Esophagus squamous epithelium (tissue), 5 donors: ENCODE results near the gene STMN1. TPM values are rescaled to one million over a fixed set of nuclear protein-coding genes. Genes with fewer than 3 reads are reported as not detected.

Experiments used
- DNase-seq: peaks from one replicate; lab custom pipeline; 2025; lab: John Stamatoyannopoulos, UW
- H3K27ac ChIP-seq, 4 donors: fragments of 200-600 bp; sonication (generic); one replicate each; pipeline ENCODE4 v1.5.1; 2016 to 2019; ENCODE audit warnings: mild to moderate bottlenecking in 1 of 4
- H3K27me3 ChIP-seq, 4 donors: fragments of 200-600 bp; sonication (generic); 1 replicate in 3 of 4; 2 replicates in 1 of 4; pipeline versions ENCODE4 v1.5.1 to v1.6.0; 2017 to 2021; ENCODE audit warnings: antibody characterized with exemption in 1 of 4
- H3K36me3 ChIP-seq, 3 donors: fragments of 200-600 bp; sonication (generic); one replicate each; pipeline ENCODE4 v1.5.1; 2016 to 2019
- H3K4me1 ChIP-seq, 3 donors: fragments of 200-600 bp; sonication (generic); one replicate each; pipeline ENCODE4 v1.5.1; 2017 to 2019
- H3K4me3 ChIP-seq, 4 donors: fragments of 200-600 bp; sonication (generic); 1 replicate in 3 of 4; 2 replicates in 1 of 4; pipeline ENCODE4 v1.5.1; 2016 to 2019; ENCODE audit warnings: mild to moderate bottlenecking in 2 of 4, moderate library complexity in 1 of 4
- H3K9me3 ChIP-seq, 3 donors: fragments of 200-600 bp; sonication (generic); one replicate each; pipeline ENCODE4 v1.5.1; 2016 to 2019
- CTCF ChIP-seq, 6 experiments: fragments of 450-650 bp in 4 of 6; fragments of 200-600 bp in 2 of 6; sonication (generic) in 2 of 6; IDR thresholded peaks; one replicate each; pipeline ENCODE4 v1.5.1; 2016 to 2019; ENCODE audit warnings: antibody characterized with exemption in 6 of 6, mild to moderate bottlenecking in 4 of 6, moderate library complexity in 4 of 6
- POLR2A ChIP-seq, 4 donors: fragments of 450-650 bp; IDR thresholded peaks; one replicate each; pipeline ENCODE4 v1.6.1; 2017; ENCODE audit warnings: antibody characterized with exemption in 4 of 4, mild to moderate bottlenecking in 4 of 4, moderate library complexity in 3 of 4
- WGBS, 2 donors: methylation state at CpG; one replicate each; pipeline ENCODE4 v1.1.5; 2018; 5-methylcytosine and 5-hydroxymethylcytosine counted together
- intact Hi-C: fragments of 100-400 bp; cut with DNase I; formaldehyde crosslinking; loops from one replicate; pipeline ENCODE4 v1.15.0; 2022
- total RNA-seq, 4 donors: library from RNA; depleted of rRNA; stranded (reverse); fragments of >200 nt; gene quantifications; one replicate each; pipeline ENCODE4 v1.1.0, GENCODE V29; 2016
- donor health status: DM: yes; HTN: yes; CAD: no.

Gene STMN1
- total RNA-seq, 4 donors from 2014 or later: 29.6 to 65.5 (median 42.7) TPM

GRCh38 chr1:25898223-25899015, 7.8 kb downstream of the STMN1 start:
- Histone ChIP-seq H3K27me3 (no peaks in the 10 kb centered on the region), H3K4me3 (no peak overlapping the region), H3K4me1 (peaks cover 8 to 39% (median 11%) of the 10 kb centered on the region in 3 donors), H3K36me3 (peaks cover 0 to 25% (median 0%) of the 10 kb centered on the region in 3 donors), H3K9me3 (no peaks in the 10 kb centered on the region), H3K27ac (no peak overlapping the region)
- intact Hi-C loops: no loop called here
- no peak for DNase-seq
- 83 to 90% methylated on average over 5 to 9 of the region's 11 CpGs for WGBS, 2 donors
- TF ChIP-seq CTCF (IDR thresholded peaks at IDR 0.05) (no peak), POLR2A (IDR thresholded peaks at IDR 0.05) (no peak)

- TF ChIP-seq POLR2A (IDR thresholded peaks at IDR 0.05): no peak
- no peak for TF ChIP-seq CTCF (IDR thresholded peaks at IDR 0.05)
- Histone ChIP-seq H3K27ac (no peak overlapping the region), H3K36me3 (peaks cover 0 to 25% (median 0%) of the 10 kb centered on the region in 3 donors), H3K9me3 (no peaks in the 10 kb centered on the region), H3K4me1 (peaks cover 10 to 41% (median 12%) of the 10 kb centered on the region in 3 donors), H3K27me3 (no peaks in the 10 kb centered on the region), H3K4me3 (no peak overlapping the region)
- intact Hi-C loops: no loop called here
- DNase-seq: no peak
- WGBS, 2 donors: 83 to 92% methylated on average over 5 of the region's 5 CpGs
Observed at GRCh38 chr1:25897754-25898153, 8.5 kb downstream of the STMN1 start.

- TF ChIP-seq CTCF (IDR thresholded peaks at IDR 0.05) (no peak), POLR2A (IDR thresholded peaks at IDR 0.05) (no peak)
- H3K4me3 ChIP-seq: no peak overlapping the region
- H3K9me3 ChIP-seq: no peaks in the 10 kb centered on the region
- DNase-seq: no peak
- no peaks in the 10 kb centered on the region for H3K27me3 ChIP-seq
- intact Hi-C loops: no loop called here
- peaks cover 0 to 21% (median 0%) of the 10 kb centered on the region in 3 donors for H3K36me3 ChIP-seq
- H3K4me1 ChIP-seq: peaks cover 20 to 56% (median 23%) of the 10 kb centered on the region in 3 donors
- WGBS, 2 donors: 71% methylated on average over 1 of the region's 1 CpG; no CpG with 5 or more reads in 1 of the 2 donors
- H3K27ac ChIP-seq: no peak overlapping the region
Observed at GRCh38 chr1:25896266-25896665, 10.0 kb downstream of the STMN1 start.

GRCh38 chr1:25895365-25895990, 10.7 kb downstream of the STMN1 start:
- Histone ChIP-seq H3K4me1 (peaks cover 20 to 64% (median 29%) of the 10 kb centered on the region in 3 donors), H3K4me3 (no peak overlapping the region), H3K9me3 (no peaks in the 10 kb centered on the region), H3K36me3 (peaks cover 0 to 13% (median 0%) of the 10 kb centered on the region in 3 donors), H3K27me3 (no peaks in the 10 kb centered on the region), H3K27ac (peak overlapping the region in 1 of 4 donors; percentile 43)
- TF ChIP-seq POLR2A (IDR thresholded peaks at IDR 0.05) (no peak), CTCF (IDR thresholded peaks at IDR 0.05) (peak; percentile 93 to 99 (median 99))
- WGBS, 2 donors: 7 to 28% methylated on average over 9 to 11 of the region's 12 CpGs
- intact Hi-C loops: loop anchor here (1.0 kb wide), 1 partner anchor 103 kb away; the partner anchor contains the start of gene PAFAH2
- DNase-seq: peak; percentile 55

GRCh38 chr1:25893116-25893515, 13.1 kb downstream of the STMN1 start:
- Histone ChIP-seq H3K27me3 (no peaks in the 10 kb centered on the region), H3K27ac (peak overlapping the region in 3 of 4 donors; percentile 31 to 87 (median 87)), H3K4me1 (peaks cover 25 to 64% (median 33%) of the 10 kb centered on the region in 3 donors), H3K9me3 (no peaks in the 10 kb centered on the region), H3K36me3 (peaks cover 0 to 5% (median 0%) of the 10 kb centered on the region in 3 donors), H3K4me3 (no peak overlapping the region)
- DNase-seq: no peak
- TF ChIP-seq POLR2A (IDR thresholded peaks at IDR 0.05) (no peak), CTCF (IDR thresholded peaks at IDR 0.05) (no peak)
- 63 to 83% methylated on average over 4 of the region's 4 CpGs for WGBS, 2 donors
- intact Hi-C loops: no loop called here
